C4-2B (cell line): ENCODE data around the gene MSI2.

Experiments
- CTCF ChIP-seq: fragments of 450-650 bp; conservative IDR thresholded peaks from 2 replicates; pipeline ENCODE4 v1.5.1; 2017; ENCODE audit warnings: mild to moderate bottlenecking
- ZFX ChIP-seq: fragments of 450-650 bp; IDR thresholded peaks from 2 replicates; pipeline ENCODE4 v1.6.1; 2017

- TF ChIP-seq CTCF (no peak), ZFX (no peak)
Measured at GRCh38 chr17:57523926-57524632, 267.8 kb downstream of the MSI2 start.
